Mononuclear cell (primary cell): Measurements from ENCODE around the gene PPFIA2. TPM values are rescaled to one million over a fixed set of nuclear protein-coding genes. Genes with fewer than 3 reads are reported as not detected.

Source experiments
- H3K27me3 ChIP-seq: 2 replicates; pipeline ENCODE4 v1.6.0; 2011; ENCODE audit warnings: low read length, control low read depth; ENCODE audit not compliant: insufficient read depth
- H3K4me1 ChIP-seq: 2 replicates; pipeline ENCODE4 v1.5.1; 2011; ENCODE audit warnings: mild to moderate bottlenecking, low read length, control low read depth; ENCODE audit not compliant: insufficient read depth
- H3K4me3 ChIP-seq: 2 replicates; pipeline ENCODE4 v1.5.1; 2011; ENCODE audit warnings: mild to moderate bottlenecking, low read length, moderate library complexity
- H3K9me3 ChIP-seq: 2 replicates; pipeline ENCODE4 v1.5.1; 2011; ENCODE audit warnings: low read depth, mild to moderate bottlenecking, control low read depth, low read length
- total RNA-seq: library from RNA; depleted of rRNA; stranded (reverse); fragments of >200 nt; gene quantifications from one replicate; pipeline ENCODE4 v1.2.3, GENCODE V29; 2012

Gene PPFIA2
- total RNA-seq, 1 donor, result not detected

DNA sequence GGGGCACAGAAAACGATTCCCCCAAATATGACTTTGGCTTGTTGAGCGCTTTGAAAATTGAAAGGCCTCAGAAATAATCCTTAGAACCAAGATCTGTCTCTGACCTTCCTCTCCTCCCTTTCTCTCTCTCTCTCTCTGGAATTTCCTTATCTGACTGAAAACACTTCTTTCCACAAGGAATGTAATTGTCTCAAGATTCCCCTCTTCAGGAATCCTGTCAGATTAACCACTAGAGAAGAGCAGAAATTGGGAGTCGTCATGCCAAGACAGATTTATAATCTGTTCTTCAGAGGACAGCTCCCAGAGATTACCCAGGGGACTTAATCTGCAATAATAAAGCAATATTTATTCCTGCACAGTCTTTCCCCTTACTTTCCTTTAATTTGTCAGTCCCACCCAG is 363.7 kb downstream of the PPFIA2 start:
- no peak overlapping the region for H3K4me3 ChIP-seq
- H3K4me1 ChIP-seq, result no peaks in the 10 kb centered on the region
- peaks cover 4% of the 10 kb centered on the region for H3K9me3 ChIP-seq
- H3K27me3 ChIP-seq, result no peaks in the 10 kb centered on the region

DNA sequence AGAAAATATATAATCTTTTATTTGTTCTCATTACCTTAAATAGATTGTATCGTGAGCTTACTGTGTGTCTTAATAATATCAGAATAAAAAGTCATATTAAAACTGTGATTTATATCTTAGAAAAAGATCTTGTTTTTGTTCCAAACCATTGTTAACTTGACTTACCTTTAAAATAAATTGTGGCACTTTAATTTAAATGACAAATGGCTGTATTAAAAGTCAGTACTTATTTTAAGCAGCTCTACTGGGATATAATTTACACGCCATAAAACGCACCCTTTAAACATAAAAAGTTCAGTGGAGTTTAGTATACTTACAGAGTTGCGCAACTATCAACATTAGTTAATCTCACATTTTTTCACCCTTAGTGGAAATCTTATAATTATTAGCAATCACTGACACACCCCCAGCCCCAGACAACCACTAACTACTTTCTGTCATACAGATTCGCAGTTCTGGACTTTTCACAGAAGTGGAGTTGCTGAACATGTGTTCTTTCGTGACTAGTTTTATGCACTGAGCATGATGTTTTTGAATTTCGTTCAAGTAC is 369.5 kb downstream of the PPFIA2 start:
- Histone ChIP-seq H3K9me3 (peaks cover 9% of the 10 kb centered on the region), H3K4me3 (no peak overlapping the region), H3K4me1 (no peaks in the 10 kb centered on the region), H3K27me3 (no peaks in the 10 kb centered on the region)

DNA sequence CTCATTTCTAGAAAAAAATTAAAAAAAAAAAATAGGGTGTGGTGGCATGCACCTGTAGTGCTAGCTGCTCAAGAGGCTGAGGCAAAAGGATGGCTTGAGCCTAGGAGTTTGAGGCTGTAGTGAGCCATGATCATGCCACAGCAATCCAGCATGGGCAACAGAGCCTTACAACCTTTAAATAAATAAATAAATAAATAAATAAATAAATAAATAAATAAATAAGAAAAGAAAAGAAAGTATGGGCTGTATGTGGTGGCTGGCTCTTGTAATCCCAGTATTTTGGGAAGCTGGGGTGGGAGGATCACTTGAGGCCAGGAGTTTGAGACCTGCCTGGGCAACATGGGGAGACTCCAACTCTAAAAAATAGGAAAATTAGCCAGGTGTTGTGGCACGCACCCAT is 373.0 kb downstream of the PPFIA2 start:
- Histone ChIP-seq H3K4me3 (no peak overlapping the region), H3K27me3 (no peaks in the 10 kb centered on the region), H3K9me3 (peaks cover 9% of the 10 kb centered on the region), H3K4me1 (no peaks in the 10 kb centered on the region)

DNA sequence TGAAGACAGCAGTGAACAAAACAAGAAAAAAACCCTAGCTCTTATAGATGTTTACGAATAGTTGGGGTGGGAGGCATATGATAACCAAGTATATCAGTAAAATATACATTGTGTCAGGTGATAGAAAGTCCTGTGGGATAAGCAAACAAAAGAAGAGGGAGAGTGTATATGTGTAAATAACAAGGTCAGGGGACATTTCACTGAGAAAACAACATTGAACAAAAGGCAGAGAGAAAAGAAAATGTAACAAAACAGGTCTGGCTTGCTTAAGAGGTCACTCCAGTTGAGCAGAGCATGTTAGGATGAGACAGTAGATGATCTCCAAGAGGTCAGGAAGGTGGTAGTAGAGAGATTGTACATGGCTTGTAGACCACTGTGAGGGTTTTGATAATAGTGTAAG is 377.2 kb downstream of the PPFIA2 start:
- Histone ChIP-seq H3K9me3 (peaks cover 5% of the 10 kb centered on the region), H3K4me3 (no peak overlapping the region)

DNA sequence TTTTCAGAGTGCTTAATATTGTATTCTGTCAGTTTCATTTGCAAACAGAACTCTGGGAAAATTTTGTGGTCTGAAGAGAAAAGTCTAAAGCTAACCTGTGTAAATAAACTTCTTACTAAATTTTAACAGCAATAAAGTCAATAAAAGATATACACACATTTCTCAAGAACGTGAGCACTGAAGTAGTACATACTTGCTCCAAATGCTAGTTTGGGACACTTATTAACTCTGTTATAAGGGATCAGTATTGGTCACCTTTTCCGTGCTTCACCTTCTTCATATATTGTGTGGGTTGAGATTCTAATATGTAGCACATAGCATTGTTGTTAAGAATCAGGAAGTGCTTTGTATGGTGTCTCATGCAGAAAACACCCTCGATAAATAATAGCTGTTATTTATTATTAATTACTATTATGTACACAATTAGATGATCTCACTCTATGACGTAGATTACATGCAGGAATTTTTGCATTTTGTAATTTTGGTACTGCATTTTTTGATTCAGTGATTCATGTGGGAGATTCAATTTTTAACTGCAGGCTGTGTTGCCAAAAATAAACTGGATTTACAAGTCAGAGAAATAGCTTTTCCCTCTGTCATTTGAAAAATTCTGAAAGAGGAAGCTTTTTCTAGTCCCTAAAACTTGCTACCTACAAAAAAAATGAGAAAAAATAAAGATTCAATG is 380.4 kb downstream of the PPFIA2 start:
- no peaks in the 10 kb centered on the region for H3K9me3 ChIP-seq
- no peaks in the 10 kb centered on the region for H3K27me3 ChIP-seq
- H3K4me3 ChIP-seq, result no peak overlapping the region
- no peaks in the 10 kb centered on the region for H3K4me1 ChIP-seq

More for the DNA sequence above, 377.2 kb downstream of the PPFIA2 start:
- H3K27me3 ChIP-seq, result no peaks in the 10 kb centered on the region
- no peaks in the 10 kb centered on the region for H3K4me1 ChIP-seq

DNA sequence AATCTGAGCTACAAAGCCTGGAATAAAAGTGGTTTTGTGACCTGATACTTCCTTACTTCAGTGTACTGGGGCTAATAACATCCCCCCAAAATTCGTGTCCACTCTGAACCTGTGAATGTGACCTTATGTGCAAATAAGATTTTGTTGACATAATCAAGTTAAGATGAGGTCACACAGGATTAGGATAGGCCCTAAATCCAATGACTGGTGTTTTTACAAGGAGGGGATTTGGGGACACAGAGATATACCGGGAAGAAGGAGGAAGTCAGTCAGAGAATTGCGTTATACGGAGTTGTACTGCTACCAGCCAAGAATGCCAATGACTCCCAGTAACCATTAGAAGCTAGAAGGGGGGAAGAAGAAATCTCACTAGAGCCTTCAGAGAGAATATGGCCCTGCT is 381.4 kb downstream of the PPFIA2 start:
- H3K4me3 ChIP-seq, result no peak overlapping the region
- no peaks in the 10 kb centered on the region for H3K4me1 ChIP-seq
- no peaks in the 10 kb centered on the region for H3K27me3 ChIP-seq
- no peaks in the 10 kb centered on the region for H3K9me3 ChIP-seq

DNA sequence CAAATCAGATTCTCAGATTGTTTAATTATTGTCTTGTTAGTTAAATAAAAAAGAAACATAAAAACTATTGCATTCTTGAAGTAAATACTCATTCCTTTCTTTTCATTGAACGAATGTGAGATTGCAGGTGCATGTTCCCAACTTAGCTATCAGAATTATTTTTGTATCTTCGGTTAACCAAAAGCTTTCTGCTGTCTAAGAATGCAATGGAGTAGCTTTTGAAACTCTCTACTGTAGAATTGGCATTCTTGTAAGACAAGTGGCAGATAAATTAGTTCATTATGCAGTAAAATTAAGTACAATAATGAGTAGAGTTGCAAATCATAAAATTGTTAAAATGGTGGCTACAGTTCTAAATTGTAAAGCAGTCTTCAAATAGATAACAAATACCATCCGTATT is 383.2 kb downstream of the PPFIA2 start:
- H3K4me3 ChIP-seq, result no peak overlapping the region
- no peaks in the 10 kb centered on the region for H3K9me3 ChIP-seq
- H3K27me3 ChIP-seq, result no peaks in the 10 kb centered on the region
- no peaks in the 10 kb centered on the region for H3K4me1 ChIP-seq

DNA sequence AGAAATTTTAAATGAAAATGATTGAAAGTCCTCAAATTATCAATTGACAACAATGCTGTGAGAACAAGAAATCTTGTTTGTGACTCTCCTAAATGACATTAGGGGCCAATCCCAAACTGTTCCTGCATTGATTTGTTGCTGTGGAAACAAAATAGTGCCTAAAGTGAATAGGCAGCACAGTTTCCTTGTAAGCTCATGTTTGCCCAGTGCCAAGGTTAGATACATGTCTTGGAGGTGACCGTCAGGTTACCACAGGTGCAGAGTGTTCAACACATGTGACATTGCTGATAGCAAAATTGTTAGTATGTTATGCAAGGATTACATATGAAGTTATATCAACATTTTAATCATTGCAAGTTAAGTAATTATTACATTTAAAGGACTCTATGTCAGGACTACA is 388.7 kb downstream of the PPFIA2 start:
- no peaks in the 10 kb centered on the region for H3K9me3 ChIP-seq
- H3K4me3 ChIP-seq, result no peak overlapping the region
- no peaks in the 10 kb centered on the region for H3K27me3 ChIP-seq
- no peaks in the 10 kb centered on the region for H3K4me1 ChIP-seq

DNA sequence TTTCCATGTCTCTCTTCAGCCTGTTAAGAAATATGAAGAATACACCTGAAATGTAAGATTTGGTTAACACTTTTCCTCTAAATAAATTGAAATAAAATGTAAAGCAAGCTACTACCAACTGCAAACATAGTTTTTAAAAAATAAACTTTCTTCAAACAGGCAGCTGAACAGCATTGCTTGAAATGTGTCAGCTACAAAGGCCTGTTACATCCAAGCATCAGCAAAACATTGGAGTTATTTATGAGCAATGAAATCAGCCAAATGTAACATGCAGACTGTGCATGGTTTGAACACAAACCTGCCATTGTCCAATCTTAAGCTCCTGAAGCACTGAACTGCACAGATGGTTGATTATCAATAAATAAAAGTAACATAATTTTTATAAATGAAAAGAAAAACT is 390.0 kb downstream of the PPFIA2 start:
- H3K9me3 ChIP-seq, result no peaks in the 10 kb centered on the region
- no peak overlapping the region for H3K4me3 ChIP-seq
- H3K4me1 ChIP-seq, result no peaks in the 10 kb centered on the region
- H3K27me3 ChIP-seq, result no peaks in the 10 kb centered on the region

DNA sequence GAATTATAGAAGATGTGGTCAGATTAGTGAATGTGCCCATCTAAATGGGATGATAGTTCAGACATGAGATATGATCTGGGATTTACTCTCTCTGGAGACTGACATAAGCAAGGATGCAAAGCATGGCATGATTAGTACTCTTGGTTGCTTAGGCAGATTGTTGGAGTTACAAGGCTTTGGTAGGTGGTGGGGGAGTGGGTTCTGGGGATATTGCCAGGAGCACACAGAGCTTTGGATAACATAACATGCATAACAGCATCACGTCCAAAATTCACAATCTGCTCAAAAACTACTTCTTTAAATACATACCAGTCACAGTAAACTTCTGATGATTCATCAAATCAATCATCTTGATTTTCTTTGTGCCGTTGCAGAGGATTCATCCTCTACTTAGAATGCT is 393.9 kb downstream of the PPFIA2 start:
- no peaks in the 10 kb centered on the region for H3K27me3 ChIP-seq
- no peaks in the 10 kb centered on the region for H3K4me1 ChIP-seq
- H3K9me3 ChIP-seq, result no peaks in the 10 kb centered on the region
- H3K4me3 ChIP-seq, result no peak overlapping the region

DNA sequence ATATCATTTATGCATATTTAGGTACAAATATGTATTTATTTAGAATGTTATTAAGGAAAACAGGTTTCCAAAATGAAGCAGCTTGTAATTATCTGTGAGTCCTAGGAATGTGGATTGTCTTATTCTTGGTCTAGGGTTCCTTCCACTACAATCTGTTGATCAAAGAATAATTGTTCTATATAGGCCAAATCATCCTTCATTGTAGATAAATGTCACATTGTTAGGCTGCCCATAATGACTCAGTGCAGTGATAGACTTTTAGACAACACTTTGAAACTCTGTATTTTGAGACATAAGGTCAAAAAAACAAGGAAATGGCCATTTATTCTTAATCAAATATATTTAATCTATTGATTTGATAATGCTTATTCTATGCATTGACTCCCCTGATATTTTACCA is 398.2 kb downstream of the PPFIA2 start:
- Histone ChIP-seq H3K4me1 (no peaks in the 10 kb centered on the region), H3K4me3 (no peak overlapping the region), H3K27me3 (no peaks in the 10 kb centered on the region), H3K9me3 (no peaks in the 10 kb centered on the region)

DNA sequence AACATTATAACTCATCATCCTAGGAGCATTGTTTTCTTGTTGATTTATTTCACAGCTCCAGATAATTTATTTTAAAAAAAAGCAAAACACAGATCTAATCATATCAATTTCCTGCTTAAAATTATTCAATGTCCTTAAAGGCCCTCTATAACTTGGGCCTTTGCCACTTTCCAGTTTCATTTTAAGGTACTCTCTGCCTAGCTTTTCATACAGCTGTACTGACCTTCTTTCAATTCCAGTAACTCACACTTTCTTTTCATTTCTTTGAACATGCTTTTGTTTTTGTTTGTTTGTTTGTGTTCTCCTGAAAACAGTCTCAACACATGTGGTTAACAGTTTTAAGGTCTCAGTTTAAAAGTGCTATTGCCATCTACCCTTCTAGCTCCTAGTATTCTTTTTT is 399.4 kb downstream of the PPFIA2 start:
- H3K27me3 ChIP-seq, result no peaks in the 10 kb centered on the region

DNA sequence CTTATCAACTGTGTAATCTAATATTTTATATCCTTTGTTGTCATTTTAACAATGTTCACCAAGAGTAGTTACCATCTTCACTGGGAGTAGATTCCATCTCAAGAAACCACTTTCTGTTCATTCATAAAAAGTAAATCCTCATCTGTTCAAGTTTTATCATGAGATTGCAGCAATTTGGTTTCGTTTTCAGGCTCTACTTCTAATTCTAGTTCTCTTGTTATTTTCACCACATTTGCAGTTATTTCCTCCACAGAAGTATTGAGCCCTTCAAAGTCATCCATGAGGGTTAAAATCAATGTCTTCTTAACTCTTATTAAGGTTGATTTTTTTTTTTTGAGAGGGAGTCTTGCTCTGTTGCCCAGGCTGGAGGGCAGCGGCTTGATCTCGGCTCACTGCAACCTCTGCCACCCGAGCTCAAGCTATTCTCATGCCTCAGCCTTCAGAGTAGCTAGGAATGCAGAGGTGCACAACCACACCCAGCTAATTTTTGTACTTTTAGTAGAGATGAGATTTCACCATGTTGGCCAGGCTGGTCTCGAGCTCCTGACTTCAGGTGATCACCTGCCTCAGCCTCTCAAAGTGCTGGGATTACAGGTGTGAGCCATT is 404.7 kb downstream of the PPFIA2 start:
- Histone ChIP-seq H3K4me3 (no peak overlapping the region), H3K27me3 (no peaks in the 10 kb centered on the region), H3K4me1 (no peaks in the 10 kb centered on the region), H3K9me3 (no peaks in the 10 kb centered on the region)

More for the DNA sequence above, 399.4 kb downstream of the PPFIA2 start:
- no peaks in the 10 kb centered on the region for H3K9me3 ChIP-seq
- H3K4me3 ChIP-seq, result no peak overlapping the region
- H3K4me1 ChIP-seq, result no peaks in the 10 kb centered on the region

DNA sequence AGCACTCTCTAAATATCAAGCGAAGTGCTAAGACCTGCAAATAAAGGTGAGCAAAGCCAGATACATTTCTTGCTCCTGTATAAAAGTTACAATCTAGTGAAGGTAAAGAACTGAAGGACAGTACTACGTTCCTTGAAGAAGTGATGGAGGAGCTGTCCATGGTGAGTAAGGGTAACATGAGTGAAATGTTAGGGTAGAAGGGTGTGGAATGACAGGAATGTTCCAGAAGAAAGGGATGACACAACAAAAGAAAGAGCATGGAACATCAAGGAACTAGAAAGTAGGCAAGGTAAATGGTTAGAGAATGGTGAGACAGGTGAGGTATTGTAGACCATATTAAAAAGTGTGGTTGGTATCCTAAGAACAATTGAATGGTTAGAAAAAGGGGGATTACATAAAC is 408.8 kb downstream of the PPFIA2 start:
- Histone ChIP-seq H3K27me3 (no peaks in the 10 kb centered on the region), H3K9me3 (no peaks in the 10 kb centered on the region), H3K4me1 (no peaks in the 10 kb centered on the region), H3K4me3 (no peak overlapping the region)

DNA sequence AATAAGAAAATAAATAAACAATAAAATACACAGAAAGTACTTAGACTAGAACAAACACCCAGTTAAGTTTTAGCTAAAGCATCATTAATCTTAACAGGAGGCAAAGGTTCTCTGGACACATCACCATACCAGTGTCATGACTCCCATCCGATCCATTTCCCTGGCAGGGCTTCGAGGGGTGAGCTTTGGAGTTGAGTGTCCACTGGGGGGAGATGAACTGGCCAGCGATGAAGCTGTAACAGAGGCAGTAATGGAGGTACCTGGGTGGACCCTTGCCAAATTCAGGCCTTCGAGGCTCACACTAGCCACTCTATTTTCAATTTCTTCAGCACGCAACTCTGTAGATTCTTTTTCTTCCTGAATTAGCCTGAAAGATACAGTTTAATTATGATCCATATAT is 411.7 kb downstream of the PPFIA2 start:
- H3K4me3 ChIP-seq, result no peak overlapping the region
- H3K4me1 ChIP-seq, result no peaks in the 10 kb centered on the region
- H3K9me3 ChIP-seq, result no peaks in the 10 kb centered on the region
- no peaks in the 10 kb centered on the region for H3K27me3 ChIP-seq

DNA sequence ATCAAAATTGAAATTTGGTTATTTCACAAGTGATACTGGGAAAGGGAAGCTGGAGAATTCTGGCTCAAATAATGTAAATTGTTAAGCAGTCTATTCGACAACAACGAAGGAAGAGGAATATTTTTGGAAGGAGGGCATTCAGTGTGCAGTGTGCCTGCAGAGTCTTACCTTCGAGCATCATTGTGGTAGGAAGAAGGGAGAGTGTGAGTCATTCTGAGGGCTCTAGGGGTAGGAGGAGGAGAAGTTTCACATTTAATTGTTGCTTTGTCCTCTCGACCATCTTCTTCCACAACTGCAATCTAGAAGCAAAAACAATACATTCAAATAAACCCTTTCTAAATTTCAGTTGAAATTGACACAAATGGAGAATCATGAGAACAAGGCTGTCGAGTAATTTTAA is 418.2 kb downstream of the PPFIA2 start:
- Histone ChIP-seq H3K27me3 (no peaks in the 10 kb centered on the region), H3K9me3 (no peaks in the 10 kb centered on the region), H3K4me3 (no peak overlapping the region), H3K4me1 (no peaks in the 10 kb centered on the region)
